PFSK-1 (cell line): ENCODE results near the gene INPP5A.

ENCODE experiments used
- FOXP2 ChIP-seq: optimal IDR thresholded peaks from 2 replicates; pipeline ENCODE3; 2011; ENCODE audit warnings: borderline replicate concordance, control low read depth, inconsistent platforms; ENCODE audit not compliant: insufficient read depth; ENCODE audit errors: extremely low read length, extremely low read depth
- POLR2AphosphoS5 ChIP-seq: IDR thresholded peaks from 2 replicates; pipeline ENCODE4 v1.6.1; 2012; ENCODE audit warnings: low read depth, mild to moderate bottlenecking, control low read depth, low read length, moderate library complexity

GRCh38 chr10:132654121-132654571 lies 116.6 kb downstream of the INPP5A start:
- TF ChIP-seq FOXP2: no peak
- TF ChIP-seq POLR2AphosphoS5: no peak
